ENCODE measurements around the gene CACNA2D2.

- TF ChIP-seq CTCF (IDR thresholded peaks at IDR 0.05) = no peak
- peak; percentile 93 to 95 (median 95) for TF ChIP-seq POLR2A (IDR thresholded peaks at IDR 0.05)
Observed at GRCh38 chr3:50337175-50337861, 166.1 kb downstream of the CACNA2D2 start.

Measured in body of pancreas (tissue), 4 donors.